Loucy (cell line): ENCODE results near the gene DHRS12.

Source experiments
- EZH2phosphoT487 ChIP-seq: fragments of 200-600 bp; IDR thresholded peaks from 2 replicates; pipeline ENCODE4 v1.6.1; 2018; ENCODE audit warnings: antibody characterized with exemption, mild to moderate bottlenecking, moderate library complexity, borderline replicate concordance
- TF ChIP-seq, protein P1 (sequence below): fragments of 200-600 bp; sonication (generic); conservative IDR thresholded peaks from 2 replicates; pipeline ENCODE4 v1.5.1; 2014; ENCODE audit warnings: mild to moderate bottlenecking, antibody characterized with exemption, low read length

DNA sequence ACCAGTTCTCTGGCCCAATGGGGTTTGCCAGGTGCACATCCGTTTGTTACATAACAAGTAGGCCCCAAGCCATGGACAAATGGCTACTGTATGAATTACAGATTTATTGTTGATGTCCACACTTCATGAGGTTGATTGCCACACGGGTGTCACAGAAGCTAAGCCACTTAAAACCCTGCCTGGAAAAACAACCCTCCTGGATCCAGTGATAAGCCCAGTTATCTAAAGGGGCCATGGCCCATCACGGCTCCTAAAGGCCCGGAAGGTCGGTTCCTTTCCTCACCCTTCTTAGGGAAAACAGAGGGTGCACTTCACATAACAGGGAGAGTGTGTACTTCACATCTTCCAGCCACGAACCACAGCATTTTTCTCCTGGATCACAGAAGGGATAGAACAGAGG, 37.0 kb upstream of the DHRS12 start:
- TF ChIP-seq, protein P1, sequence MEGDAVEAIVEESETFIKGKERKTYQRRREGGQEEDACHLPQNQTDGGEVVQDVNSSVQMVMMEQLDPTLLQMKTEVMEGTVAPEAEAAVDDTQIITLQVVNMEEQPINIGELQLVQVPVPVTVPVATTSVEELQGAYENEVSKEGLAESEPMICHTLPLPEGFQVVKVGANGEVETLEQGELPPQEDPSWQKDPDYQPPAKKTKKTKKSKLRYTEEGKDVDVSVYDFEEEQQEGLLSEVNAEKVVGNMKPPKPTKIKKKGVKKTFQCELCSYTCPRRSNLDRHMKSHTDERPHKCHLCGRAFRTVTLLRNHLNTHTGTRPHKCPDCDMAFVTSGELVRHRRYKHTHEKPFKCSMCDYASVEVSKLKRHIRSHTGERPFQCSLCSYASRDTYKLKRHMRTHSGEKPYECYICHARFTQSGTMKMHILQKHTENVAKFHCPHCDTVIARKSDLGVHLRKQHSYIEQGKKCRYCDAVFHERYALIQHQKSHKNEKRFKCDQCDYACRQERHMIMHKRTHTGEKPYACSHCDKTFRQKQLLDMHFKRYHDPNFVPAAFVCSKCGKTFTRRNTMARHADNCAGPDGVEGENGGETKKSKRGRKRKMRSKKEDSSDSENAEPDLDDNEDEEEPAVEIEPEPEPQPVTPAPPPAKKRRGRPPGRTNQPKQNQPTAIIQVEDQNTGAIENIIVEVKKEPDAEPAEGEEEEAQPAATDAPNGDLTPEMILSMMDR, result no peak
- TF ChIP-seq EZH2phosphoT487, result no peak
